Endodermal cell (in vitro differentiated cells): Measurements from ENCODE around the gene ASAP3. TPM values are rescaled to one million over a fixed set of nuclear protein-coding genes. Genes with fewer than 3 reads are reported as not detected.
A peak's percentile ranks its signal among the peaks of the same experiment; 100 is the strongest.

Experiments used
- DNase-seq: peaks from one replicate; pipeline ENCODE4 v3.0.0-alpha.2; 2017
- H3K27ac ChIP-seq: 2 replicates; pipeline ENCODE4 v1.5.1; 2013; ENCODE audit warnings: mild to moderate bottlenecking, low read depth, low read length, moderate library complexity
- H3K27me3 ChIP-seq: 2 replicates; pipeline ENCODE4 v1.6.1; 2013; ENCODE audit warnings: mild to moderate bottlenecking, low read length, moderate library complexity; ENCODE audit not compliant: insufficient read depth, control insufficient read depth, poor library complexity, severe bottlenecking
- H3K36me3 ChIP-seq: 2 replicates; pipeline ENCODE4 v1.7.0; 2013; ENCODE audit warnings: mild to moderate bottlenecking, low read length, moderate library complexity; ENCODE audit not compliant: control insufficient read depth, insufficient read depth
- H3K4me1 ChIP-seq: one replicate; pipeline ENCODE4 v1.7.0; 2013; ENCODE audit warnings: low read length; ENCODE audit not compliant: control insufficient read depth, insufficient read depth
- H3K4me3 ChIP-seq: 2 replicates; pipeline ENCODE4 v1.5.1; 2013; ENCODE audit warnings: mild to moderate bottlenecking, low read length, moderate library complexity
- H3K9ac ChIP-seq: 2 replicates; pipeline ENCODE4 v1.6.1; 2013; ENCODE audit warnings: mild to moderate bottlenecking, low read length, moderate library complexity; ENCODE audit not compliant: poor library complexity, severe bottlenecking; ENCODE audit errors: extremely low read depth
- H3K9me3 ChIP-seq: 2 replicates; pipeline ENCODE4 v1.6.1; 2013; ENCODE audit warnings: mild to moderate bottlenecking, low read length, moderate library complexity; ENCODE audit not compliant: control insufficient read depth
- H3K27ac Mint-ChIP-seq: 2 replicates; pipeline ENCODE4 v1.8.0; 2020; ENCODE audit warnings: mixed read lengths
- H3K27me3 Mint-ChIP-seq: 2 replicates; pipeline ENCODE4 v1.8.0; 2021; ENCODE audit warnings: mild to moderate bottlenecking, mixed read lengths; ENCODE audit not compliant: insufficient read depth
- H3K36me3 Mint-ChIP-seq: 2 replicates; pipeline ENCODE4 v1.8.0; 2020; ENCODE audit warnings: low read depth, mixed read lengths
- H3K4me1 Mint-ChIP-seq: 2 replicates; pipeline ENCODE4 v1.8.0; 2020; ENCODE audit warnings: mixed read lengths
- H3K4me3 Mint-ChIP-seq: 2 replicates; pipeline ENCODE4 v1.8.0; 2020; ENCODE audit warnings: mild to moderate bottlenecking, moderate library complexity, mixed read lengths
- H3K9me3 Mint-ChIP-seq: 2 replicates; pipeline ENCODE4 v1.8.0; 2020; ENCODE audit warnings: mild to moderate bottlenecking, mixed read lengths
- WGBS, 2 experiments: methylation state at CpG; one replicate each; pipeline versions ENCODE4 v1.1.5 to v1.1.7; 2013; ENCODE audit warnings: missing lambda C conversion rate in 2 of 2, mixed read lengths in 1 of 2; ENCODE audit not compliant: insufficient coverage in 1 of 2, insufficient read length in 1 of 2; 5-methylcytosine and 5-hydroxymethylcytosine counted together
- total RNA-seq, 2 donors: library from RNA; stranded (reverse); fragmentation: NEBNext Ultra II Directional in 1 of 2; extraction: Animal tissue kit (Norgen Biotek cat#: 25700) in 1 of 2; gene quantifications; 2 replicates in 1 of 2; 3 replicates in 1 of 2; pipeline ENCODE4 v1.2.1, GENCODE V29; 2021
- TF ChIP-seq, protein P1 (sequence below): fragments of 200-600 bp; sonication (generic); conservative IDR thresholded peaks from 2 replicates; pipeline ENCODE4 v1.5.0; 2021; ENCODE audit warnings: antibody characterized with exemption, mild to moderate bottlenecking

The ASAP3 gene
- total RNA-seq, 2 donors from 2014 or later, result 78.7 to 91.0 TPM

GRCh38 chr1:23460519-23460918, 23.5 kb downstream of the ASAP3 start:
- H3K9ac ChIP-seq, result no peak overlapping the region
- Mint-ChIP-seq H3K4me3 (no peak overlapping the region), H3K36me3 (peaks cover 38% of the 10 kb centered on the region), H3K9me3 (no peaks in the 10 kb centered on the region), H3K27me3 (no peaks in the 10 kb centered on the region), H3K4me1 (no peaks in the 10 kb centered on the region), H3K27ac (no peak overlapping the region)
- no peaks in the 10 kb centered on the region for H3K27me3 ChIP-seq
- H3K36me3 ChIP-seq, result peaks cover 25% of the 10 kb centered on the region
- no peak overlapping the region for H3K27ac ChIP-seq
- 92% methylated on average over 3 to 4 of the region's 4 CpGs for WGBS, 2 experiments
- DNase-seq, result no peak
- no peaks in the 10 kb centered on the region for H3K4me1 ChIP-seq
- TF ChIP-seq, protein P1, sequence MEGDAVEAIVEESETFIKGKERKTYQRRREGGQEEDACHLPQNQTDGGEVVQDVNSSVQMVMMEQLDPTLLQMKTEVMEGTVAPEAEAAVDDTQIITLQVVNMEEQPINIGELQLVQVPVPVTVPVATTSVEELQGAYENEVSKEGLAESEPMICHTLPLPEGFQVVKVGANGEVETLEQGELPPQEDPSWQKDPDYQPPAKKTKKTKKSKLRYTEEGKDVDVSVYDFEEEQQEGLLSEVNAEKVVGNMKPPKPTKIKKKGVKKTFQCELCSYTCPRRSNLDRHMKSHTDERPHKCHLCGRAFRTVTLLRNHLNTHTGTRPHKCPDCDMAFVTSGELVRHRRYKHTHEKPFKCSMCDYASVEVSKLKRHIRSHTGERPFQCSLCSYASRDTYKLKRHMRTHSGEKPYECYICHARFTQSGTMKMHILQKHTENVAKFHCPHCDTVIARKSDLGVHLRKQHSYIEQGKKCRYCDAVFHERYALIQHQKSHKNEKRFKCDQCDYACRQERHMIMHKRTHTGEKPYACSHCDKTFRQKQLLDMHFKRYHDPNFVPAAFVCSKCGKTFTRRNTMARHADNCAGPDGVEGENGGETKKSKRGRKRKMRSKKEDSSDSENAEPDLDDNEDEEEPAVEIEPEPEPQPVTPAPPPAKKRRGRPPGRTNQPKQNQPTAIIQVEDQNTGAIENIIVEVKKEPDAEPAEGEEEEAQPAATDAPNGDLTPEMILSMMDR, result no peak
- no peak overlapping the region for H3K4me3 ChIP-seq
- peaks cover 3% of the 10 kb centered on the region for H3K9me3 ChIP-seq

DNA sequence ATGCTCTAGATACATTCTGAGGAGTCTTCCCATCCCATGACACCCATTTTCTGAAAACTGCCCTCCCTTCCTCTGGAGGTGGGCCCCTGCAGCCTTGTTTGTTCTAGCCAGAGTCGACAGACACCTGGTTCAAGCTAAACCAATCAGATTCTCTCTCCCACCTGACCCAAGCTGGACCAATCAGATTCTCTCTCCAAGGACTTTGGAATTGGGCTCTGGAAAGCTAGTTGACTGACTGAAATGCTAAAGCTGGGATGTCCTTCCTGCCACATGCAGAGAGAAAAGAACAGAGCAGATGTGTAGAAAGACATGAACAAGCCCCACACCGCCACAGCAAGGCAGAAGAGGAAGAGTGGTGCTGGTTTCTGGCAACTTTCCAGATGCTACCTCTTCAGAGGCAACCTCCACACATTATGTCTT, 24.6 kb downstream of the ASAP3 start:
- Histone ChIP-seq H3K27ac (no peak overlapping the region), H3K4me1 (no peaks in the 10 kb centered on the region), H3K9ac (no peak overlapping the region), H3K4me3 (no peak overlapping the region), H3K36me3 (peaks cover 31% of the 10 kb centered on the region), H3K9me3 (peaks cover 3% of the 10 kb centered on the region), H3K27me3 (no peaks in the 10 kb centered on the region)
- peaks cover 44% of the 10 kb centered on the region for H3K36me3 Mint-ChIP-seq
- WGBS, 2 experiments, result 87 to 100% methylated on average over 1 to 2 of the region's 2 CpGs
- H3K9me3 Mint-ChIP-seq, result no peaks in the 10 kb centered on the region
- DNase-seq, result peak; percentile 72
- TF ChIP-seq, protein P1, result no peak
- H3K4me1 Mint-ChIP-seq, result no peaks in the 10 kb centered on the region
- H3K27ac Mint-ChIP-seq, result no peak overlapping the region
- H3K27me3 Mint-ChIP-seq, result no peaks in the 10 kb centered on the region
- no peak overlapping the region for H3K4me3 Mint-ChIP-seq

DNA sequence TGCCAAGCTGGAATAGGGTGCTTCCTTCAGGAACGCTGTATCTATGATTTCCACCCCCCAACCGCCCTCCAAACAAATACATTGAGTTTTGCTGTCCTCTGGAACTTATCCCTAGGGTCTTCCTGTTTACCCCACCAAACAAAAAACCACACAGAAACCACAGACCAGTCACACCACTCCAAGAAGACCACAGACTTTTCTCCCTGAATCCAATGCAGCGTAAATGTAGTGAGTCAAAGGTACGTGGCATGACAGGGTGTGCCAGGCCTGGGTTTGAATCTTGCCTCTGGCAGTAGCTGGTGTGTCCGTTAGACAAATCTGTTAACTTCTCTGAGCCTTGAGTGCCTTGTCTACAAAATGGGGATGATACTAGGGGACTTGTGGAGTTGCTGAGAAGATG, 27.8 kb downstream of the ASAP3 start:
- H3K27ac ChIP-seq, result no peak overlapping the region
- H3K27ac Mint-ChIP-seq, result peak overlapping the region; percentile 3
- H3K4me3 Mint-ChIP-seq, result no peak overlapping the region
- no peaks in the 10 kb centered on the region for H3K27me3 Mint-ChIP-seq
- peaks cover 52% of the 10 kb centered on the region for H3K36me3 Mint-ChIP-seq
- no peaks in the 10 kb centered on the region for H3K9me3 ChIP-seq
- H3K4me3 ChIP-seq, result no peak overlapping the region
- WGBS, 2 experiments, result 91 to 93% methylated on average over 2 to 5 of the region's 5 CpGs
- H3K9me3 Mint-ChIP-seq, result no peaks in the 10 kb centered on the region
- no peak overlapping the region for H3K9ac ChIP-seq
- no peaks in the 10 kb centered on the region for H3K27me3 ChIP-seq
- TF ChIP-seq, protein P1, result no peak
- peaks cover 54% of the 10 kb centered on the region for H3K36me3 ChIP-seq
- no peaks in the 10 kb centered on the region for H3K4me1 Mint-ChIP-seq
- no peaks in the 10 kb centered on the region for H3K4me1 ChIP-seq
- DNase-seq, result no peak
